Endothelial cell (in vitro differentiated cells): Measurements from ENCODE around the gene SLC7A1. TPM values are rescaled to one million over a fixed set of nuclear protein-coding genes. Genes with fewer than 3 reads are reported as not detected.

Experiments used
- DNase-seq: peaks from one replicate; pipeline ENCODE4 v3.0.0; 2021; ENCODE audit warnings: low spot score
- H3K27ac Mint-ChIP-seq: one replicate; pipeline ENCODE4 v1.8.0; 2021; ENCODE audit warnings: mixed read lengths, inconsistent platforms; ENCODE audit not compliant: unreplicated experiment
- H3K27me3 Mint-ChIP-seq: one replicate; pipeline ENCODE4 v1.8.0; 2021; ENCODE audit warnings: mild to moderate bottlenecking, moderate library complexity, mixed read lengths, inconsistent platforms; ENCODE audit not compliant: unreplicated experiment
- H3K36me3 Mint-ChIP-seq: one replicate; pipeline ENCODE4 v1.8.0; 2021; ENCODE audit warnings: mild to moderate bottlenecking, low read depth, mixed read lengths, inconsistent platforms; ENCODE audit not compliant: unreplicated experiment
- H3K4me1 Mint-ChIP-seq: one replicate; pipeline ENCODE4 v1.8.0; 2021; ENCODE audit warnings: mild to moderate bottlenecking, mixed read lengths, inconsistent platforms; ENCODE audit not compliant: unreplicated experiment
- H3K4me3 Mint-ChIP-seq: one replicate; pipeline ENCODE4 v1.8.0; 2021; ENCODE audit warnings: mild to moderate bottlenecking, mixed read lengths, inconsistent platforms; ENCODE audit not compliant: unreplicated experiment
- H3K9me3 Mint-ChIP-seq: one replicate; pipeline ENCODE4 v1.8.0; 2021; ENCODE audit warnings: mixed read lengths, inconsistent platforms; ENCODE audit not compliant: unreplicated experiment
- total RNA-seq: library from RNA; stranded (reverse); fragmentation: NEBNext Ultra II Directional; extraction: Animal tissue kit (Norgen Biotek cat#: 25700); gene quantifications from one replicate; pipeline ENCODE4 v1.2.1, GENCODE V29; 2021; ENCODE audit not compliant: unreplicated experiment
- TF ChIP-seq, protein P1 (sequence below): fragments of 200-600 bp; sonication (generic); IDR thresholded peaks from one replicate; pipeline ENCODE4 v1.5.0; 2021; ENCODE audit warnings: antibody characterized with exemption; ENCODE audit not compliant: unreplicated experiment

SLC7A1 gene
- total RNA-seq, 1 donor from 2014 or later: 17.4 TPM

DNA sequence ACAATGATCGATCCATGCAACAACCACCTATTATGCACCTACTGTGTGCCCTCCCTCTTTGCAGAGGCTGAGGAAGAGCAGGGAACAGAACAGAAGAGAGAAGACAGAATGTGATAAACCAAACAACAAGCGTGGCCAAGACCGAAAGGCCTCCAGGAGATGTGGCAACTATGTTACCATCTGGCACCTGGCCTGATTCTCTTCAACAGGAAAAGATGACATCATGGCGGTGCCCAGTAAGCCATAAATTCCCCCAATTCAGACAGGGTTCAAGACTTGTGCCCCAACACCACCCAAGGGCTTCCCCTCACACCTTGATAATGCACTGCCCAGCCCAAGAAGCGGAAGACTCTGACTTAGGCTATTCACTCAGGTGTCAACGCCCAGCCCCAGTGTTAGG, 44.3 kb downstream of the SLC7A1 start:
- Mint-ChIP-seq H3K36me3 (peaks cover 5% of the 10 kb centered on the region), H3K27ac (no peak overlapping the region), H3K27me3 (peaks cover 2% of the 10 kb centered on the region), H3K4me1 (peaks cover 30% of the 10 kb centered on the region), H3K4me3 (no peak overlapping the region), H3K9me3 (no peaks in the 10 kb centered on the region)
- DNase-seq: no peak
- TF ChIP-seq, protein P1, sequence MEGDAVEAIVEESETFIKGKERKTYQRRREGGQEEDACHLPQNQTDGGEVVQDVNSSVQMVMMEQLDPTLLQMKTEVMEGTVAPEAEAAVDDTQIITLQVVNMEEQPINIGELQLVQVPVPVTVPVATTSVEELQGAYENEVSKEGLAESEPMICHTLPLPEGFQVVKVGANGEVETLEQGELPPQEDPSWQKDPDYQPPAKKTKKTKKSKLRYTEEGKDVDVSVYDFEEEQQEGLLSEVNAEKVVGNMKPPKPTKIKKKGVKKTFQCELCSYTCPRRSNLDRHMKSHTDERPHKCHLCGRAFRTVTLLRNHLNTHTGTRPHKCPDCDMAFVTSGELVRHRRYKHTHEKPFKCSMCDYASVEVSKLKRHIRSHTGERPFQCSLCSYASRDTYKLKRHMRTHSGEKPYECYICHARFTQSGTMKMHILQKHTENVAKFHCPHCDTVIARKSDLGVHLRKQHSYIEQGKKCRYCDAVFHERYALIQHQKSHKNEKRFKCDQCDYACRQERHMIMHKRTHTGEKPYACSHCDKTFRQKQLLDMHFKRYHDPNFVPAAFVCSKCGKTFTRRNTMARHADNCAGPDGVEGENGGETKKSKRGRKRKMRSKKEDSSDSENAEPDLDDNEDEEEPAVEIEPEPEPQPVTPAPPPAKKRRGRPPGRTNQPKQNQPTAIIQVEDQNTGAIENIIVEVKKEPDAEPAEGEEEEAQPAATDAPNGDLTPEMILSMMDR: no peak

DNA sequence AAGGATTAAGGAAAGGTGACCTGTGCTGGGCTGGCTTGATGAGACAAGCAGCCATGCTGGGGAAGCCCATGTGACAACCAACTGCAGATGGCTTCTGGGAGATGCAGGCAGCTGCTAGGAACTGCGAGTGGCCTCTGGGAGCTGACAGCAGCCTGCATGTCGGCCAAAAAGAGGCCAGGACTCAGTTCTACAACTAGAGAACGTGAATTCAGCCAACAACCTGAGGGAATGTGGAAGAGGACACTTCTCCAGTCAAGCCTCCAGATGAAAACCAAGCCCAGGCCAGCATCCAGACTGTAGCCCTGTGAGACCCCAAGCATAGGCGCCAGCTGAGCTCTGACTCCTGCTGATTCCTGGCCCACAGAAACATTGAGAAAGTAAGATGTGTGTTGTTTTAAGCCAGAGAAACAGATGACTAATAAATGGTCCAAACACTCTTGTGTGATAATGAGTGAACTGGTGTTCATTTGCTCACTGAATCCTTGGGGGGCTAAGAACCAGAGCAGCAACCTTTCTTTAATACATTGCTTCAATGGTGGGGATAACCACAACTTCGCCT, 45.0 kb downstream of the SLC7A1 start:
- DNase-seq: no peak
- Mint-ChIP-seq H3K27ac (no peak overlapping the region), H3K4me3 (no peak overlapping the region), H3K4me1 (peaks cover 38% of the 10 kb centered on the region), H3K9me3 (no peaks in the 10 kb centered on the region), H3K27me3 (peaks cover 2% of the 10 kb centered on the region), H3K36me3 (peaks cover 5% of the 10 kb centered on the region)
- TF ChIP-seq, protein P1: no peak

DNA sequence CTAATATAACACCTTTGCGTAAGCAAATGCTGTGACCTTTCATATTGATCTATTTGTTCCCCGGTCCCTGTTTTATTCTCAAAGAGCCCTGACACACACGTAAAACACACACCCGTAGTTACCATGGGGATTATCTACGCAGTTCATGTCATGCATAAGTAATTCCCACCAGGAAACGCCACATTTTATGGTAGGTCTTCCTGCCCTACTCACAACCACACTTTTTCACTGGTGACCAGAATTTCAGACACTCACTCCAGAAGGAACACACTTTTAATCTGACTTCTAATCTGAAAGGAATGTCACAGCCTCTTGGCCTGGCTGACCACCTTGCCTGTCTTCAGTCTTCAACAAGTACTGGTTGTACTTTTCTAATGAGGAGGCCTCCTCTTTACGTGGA, 46.8 kb downstream of the SLC7A1 start:
- no peak for DNase-seq
- peaks cover 5% of the 10 kb centered on the region for H3K36me3 Mint-ChIP-seq
- TF ChIP-seq, protein P1: no peak
- peaks cover 2% of the 10 kb centered on the region for H3K27me3 Mint-ChIP-seq
- no peaks in the 10 kb centered on the region for H3K9me3 Mint-ChIP-seq
- H3K4me1 Mint-ChIP-seq: peaks cover 41% of the 10 kb centered on the region
- H3K27ac Mint-ChIP-seq: peak overlapping the region; percentile 98
- no peak overlapping the region for H3K4me3 Mint-ChIP-seq

DNA sequence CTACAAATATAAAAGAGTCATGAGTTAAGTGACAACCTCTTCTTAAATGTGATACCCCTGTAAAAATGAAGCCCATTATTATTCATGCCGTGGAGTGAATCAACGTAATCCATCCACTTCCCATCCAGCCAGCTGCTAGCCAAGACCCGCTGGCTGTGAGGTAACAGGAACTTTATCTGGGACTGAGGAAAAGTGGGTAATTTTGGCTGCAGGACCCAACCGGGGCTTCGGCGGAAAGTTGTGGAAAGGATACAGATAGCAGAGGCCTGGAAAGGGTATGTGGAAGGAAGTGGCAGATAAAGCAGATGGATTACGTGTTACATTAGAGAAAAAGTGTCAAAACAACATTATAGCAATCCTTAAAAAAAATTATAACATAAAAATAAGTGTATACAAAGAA, 48.3 kb downstream of the SLC7A1 start:
- peaks cover 41% of the 10 kb centered on the region for H3K4me1 Mint-ChIP-seq
- no peaks in the 10 kb centered on the region for H3K9me3 Mint-ChIP-seq
- H3K36me3 Mint-ChIP-seq: peaks cover 2% of the 10 kb centered on the region
- H3K27me3 Mint-ChIP-seq: peaks cover 2% of the 10 kb centered on the region
- TF ChIP-seq, protein P1: no peak
- peak overlapping the region; percentile 48 for H3K4me3 Mint-ChIP-seq
- DNase-seq: peak; percentile 40
- H3K27ac Mint-ChIP-seq: peak overlapping the region; percentile 98

DNA sequence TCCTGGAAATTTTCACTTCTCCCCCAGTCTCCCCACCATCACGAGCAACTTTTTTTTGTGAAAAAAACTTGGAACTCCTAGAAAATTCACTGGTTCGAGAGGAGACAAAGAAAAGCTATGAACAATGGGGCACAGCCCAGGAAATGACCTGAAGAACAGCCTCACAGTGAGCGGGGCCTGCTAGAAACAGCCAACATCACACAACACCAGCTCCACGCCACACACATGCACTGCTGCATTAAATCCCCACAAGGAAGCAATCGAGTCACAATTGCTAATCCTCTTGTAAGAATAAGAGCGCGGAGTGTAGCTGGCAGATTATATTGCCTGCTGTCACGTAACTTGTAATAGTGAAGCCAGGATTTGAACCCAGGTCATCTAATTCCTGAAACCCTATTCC, 48.8 kb downstream of the SLC7A1 start:
- DNase-seq: no peak
- Mint-ChIP-seq H3K4me1 (peaks cover 41% of the 10 kb centered on the region), H3K4me3 (peak overlapping the region; percentile 48), H3K36me3 (peaks cover 2% of the 10 kb centered on the region), H3K27me3 (peaks cover 2% of the 10 kb centered on the region), H3K9me3 (no peaks in the 10 kb centered on the region), H3K27ac (peak overlapping the region; percentile 98)
- TF ChIP-seq, protein P1: no peak
